Inferior parietal cortex (tissue), 1 donor: ENCODE results near the gene TENT5A.

Source experiments
- DNase-seq: peaks from one replicate; pipeline ENCODE4 v3.0.0-alpha.2; 2016; ENCODE audit errors: extremely low spot score

TENT5A gene

GRCh38 chr6:81713205-81713604, 39.3 kb downstream of the TENT5A start:
- DNase-seq = no peak

- no peak for DNase-seq
These were observed 44.3 kb downstream of the TENT5A start for GRCh38 chr6:81708113-81708699.

GRCh38 chr6:81704700-81705099, 47.8 kb downstream of the TENT5A start:
- no peak for DNase-seq

- DNase-seq = no peak
These were observed 52.1 kb downstream of the TENT5A start for GRCh38 chr6:81700414-81700813.

- DNase-seq = no peak
These were observed 54.9 kb downstream of the TENT5A start for GRCh38 chr6:81697559-81697958.

- DNase-seq = no peak
These were observed 56.0 kb downstream of the TENT5A start for GRCh38 chr6:81696524-81696923.
